CD4-positive, alpha-beta T cell treated with Interleukin-4 for 4 hours (primary cell): Measurements from ENCODE around the gene FCGBP.
A peak's percentile ranks its signal among the peaks of the same experiment; 100 is the strongest.

Experiments used
- DNase-seq: peaks from one replicate; pipeline ENCODE4 v3.0.0-alpha.2; 2020

Gene FCGBP

GRCh38 chr19:39943586-39943985 lies 9.2 kb upstream of the FCGBP start:
- DNase-seq = no peak

DNA sequence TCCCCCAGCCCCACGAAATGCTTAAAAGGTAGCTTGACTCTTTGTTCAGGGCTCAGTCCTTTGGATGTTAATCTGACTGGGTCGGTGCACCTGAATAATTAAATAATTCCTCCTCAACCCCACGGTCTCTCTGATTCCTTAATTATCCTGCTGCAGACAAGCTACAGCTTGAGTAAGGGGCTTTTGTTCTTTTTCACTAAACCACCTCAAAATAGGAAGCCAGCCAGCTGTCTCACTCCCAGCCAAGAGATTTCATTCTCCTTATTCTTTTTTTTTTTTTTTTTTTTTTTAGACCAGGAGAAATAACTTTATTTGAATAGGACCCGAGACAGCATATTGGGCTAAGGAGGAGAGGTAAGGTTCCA lies 7.9 kb upstream of the FCGBP start:
- no peak for DNase-seq

DNA sequence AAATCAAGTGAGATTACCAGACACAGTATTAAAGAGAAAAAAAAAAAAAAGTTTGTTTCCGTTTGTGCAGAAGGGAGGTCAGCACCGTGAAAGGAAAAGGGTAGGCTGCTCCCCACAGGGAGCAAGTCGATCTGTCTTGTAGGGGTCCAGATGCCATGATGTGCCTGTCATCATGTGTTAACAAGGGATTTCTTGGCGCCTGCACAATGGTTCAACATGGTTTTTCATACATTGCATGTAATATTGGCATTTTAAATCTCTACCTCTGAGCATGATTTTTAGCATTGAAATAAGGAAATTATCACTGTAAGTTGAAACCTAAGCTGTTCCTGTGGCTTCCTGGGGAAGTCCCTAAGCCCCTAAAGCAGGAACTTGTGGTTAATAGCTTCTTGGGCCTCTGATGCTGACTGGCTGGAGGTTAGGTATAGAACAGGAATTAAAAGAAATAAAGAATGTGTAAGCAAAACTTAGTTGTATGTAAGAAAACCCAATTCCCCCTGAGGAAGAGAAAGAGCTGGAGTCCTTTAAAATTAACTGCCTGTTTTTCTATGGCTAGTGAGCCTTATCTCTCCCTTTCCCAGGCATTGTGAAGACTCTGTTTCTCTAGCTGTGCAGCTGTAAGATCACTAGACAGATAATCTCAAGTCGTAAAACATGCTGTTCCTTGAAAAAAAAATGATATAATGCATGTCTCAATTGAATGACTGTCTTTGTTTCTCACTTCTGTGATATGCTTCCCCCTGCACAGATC lies 7.4 kb upstream of the FCGBP start:
- DNase-seq = peak; percentile 85

DNA sequence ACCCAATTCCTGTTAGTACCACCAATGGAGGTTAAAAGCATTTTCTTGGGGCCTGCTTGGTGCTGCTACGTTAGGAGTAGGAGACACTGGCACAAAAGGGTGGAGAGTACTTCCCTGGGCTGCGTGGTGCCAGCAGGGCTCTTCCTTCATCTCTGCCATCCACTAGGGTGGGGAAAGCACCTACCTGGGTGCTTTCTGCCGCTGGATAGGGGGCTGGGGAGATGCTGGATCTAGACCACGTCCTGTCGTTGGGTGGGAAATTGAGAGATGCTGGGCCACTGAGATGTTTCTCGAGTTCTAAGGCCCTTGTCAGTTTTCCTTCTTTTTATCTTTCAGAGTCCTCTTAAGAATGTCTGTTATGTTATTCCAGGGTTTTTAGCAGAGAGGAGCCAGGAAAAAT lies 6.7 kb upstream of the FCGBP start:
- peak; percentile 13 for DNase-seq

DNA sequence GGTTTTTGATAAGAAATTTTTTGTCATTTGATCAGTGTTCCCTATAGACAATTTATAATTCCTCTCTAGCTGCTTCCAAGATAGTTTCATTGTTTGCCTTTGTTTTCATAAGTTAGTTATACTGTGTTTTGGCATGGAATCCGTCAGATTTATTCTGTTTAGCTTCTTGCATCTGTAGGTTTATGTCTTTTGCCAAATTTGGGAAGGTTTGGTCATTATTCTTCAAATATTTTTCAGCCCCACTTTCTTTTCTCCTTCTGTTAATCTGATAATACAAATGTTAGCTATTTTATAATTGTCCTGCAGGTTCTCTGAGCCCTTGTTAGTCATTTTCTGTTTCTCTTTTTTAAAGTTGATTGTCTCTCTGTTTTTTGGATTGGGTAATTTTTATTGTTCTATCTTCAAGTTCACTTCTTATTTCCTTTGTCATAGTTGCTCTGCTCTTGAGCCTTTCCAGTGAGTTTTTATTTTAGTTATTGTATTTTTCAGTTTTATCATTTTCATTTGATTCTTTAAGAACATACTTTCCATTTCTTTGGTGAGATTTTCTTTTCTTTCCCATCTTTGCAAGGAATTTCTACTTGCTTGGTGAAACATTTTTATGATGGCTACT lies 5.9 kb upstream of the FCGBP start:
- no peak for DNase-seq

- DNase-seq = no peak
Observed at GRCh38 chr19:39939556-39939955, 5.1 kb upstream of the FCGBP start.

DNA sequence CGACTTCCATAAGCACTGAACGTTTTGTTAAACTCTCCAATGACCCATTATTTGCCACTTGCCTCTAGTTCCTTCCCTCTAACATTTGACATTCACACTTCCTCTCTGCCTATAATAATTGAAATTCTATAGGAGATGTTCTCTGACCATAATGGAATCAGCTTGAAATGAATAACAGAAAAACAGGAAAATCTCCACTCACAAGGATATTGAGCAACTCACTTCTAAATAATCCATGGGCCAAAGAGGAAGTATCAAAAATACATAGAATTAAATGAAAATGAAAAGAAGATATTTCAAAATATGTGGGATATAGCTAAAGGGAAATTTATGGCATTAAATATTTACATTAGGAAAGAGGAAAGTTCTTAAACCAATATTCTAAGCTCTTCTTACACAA lies 3.4 kb upstream of the FCGBP start:
- DNase-seq = no peak

DNA sequence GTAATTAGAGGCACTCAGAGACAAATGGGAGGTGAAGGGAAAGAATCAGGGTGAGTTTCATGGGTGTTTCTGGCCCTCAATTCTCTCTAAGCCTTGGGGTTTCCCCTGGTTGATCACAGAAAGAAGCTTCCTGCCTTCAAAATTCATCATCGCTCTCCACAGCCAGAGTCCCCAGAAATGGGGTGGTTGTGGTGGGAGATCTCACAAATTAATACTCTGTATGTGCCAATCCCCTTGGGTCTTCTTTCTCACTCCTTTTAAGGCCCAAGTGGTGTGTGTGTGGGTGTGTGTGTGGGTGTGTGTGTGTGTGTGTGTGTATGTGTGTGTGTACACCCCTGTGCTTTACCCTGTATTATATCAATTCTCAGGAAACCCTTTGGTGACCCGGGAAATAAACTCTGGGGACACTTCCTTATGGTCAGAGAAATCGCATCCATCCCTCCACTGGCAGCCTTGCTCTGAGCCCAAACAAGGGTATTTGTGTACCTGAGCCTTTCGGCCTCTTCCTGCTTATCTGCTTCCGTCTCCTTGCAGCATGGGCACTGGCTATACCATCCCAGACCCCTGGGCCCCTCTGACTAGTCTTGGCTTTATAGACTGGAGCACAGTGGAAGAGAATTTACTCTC lies 2.8 kb upstream of the FCGBP start:
- DNase-seq = peak; percentile 81

- DNase-seq = no peak
Observed at GRCh38 chr19:39936622-39937021, 2.2 kb upstream of the FCGBP start.

DNA sequence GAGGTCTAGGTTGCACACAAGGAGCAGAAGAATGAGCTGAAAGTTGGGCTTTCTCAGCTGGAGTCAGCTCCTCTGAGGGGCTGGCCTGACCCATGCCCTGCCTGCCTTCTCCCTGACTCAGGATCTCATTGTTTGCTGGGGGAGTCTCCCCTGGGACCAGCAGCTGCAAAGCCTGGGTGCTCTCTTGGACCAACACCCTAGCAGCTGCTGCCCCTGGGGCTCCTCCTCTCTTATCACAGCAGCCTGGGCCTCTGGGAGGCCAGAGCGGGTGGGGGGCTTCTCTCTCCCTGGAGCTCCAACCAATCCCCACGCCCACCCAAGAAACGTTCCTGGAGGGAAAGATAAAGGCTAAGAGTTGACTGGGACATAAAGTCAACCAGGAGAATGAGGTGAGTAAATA lies 1.6 kb upstream of the FCGBP start:
- DNase-seq = no peak

GRCh38 chr19:39935364-39935661 lies 879 bp upstream of the FCGBP start:
- DNase-seq = no peak

DNA sequence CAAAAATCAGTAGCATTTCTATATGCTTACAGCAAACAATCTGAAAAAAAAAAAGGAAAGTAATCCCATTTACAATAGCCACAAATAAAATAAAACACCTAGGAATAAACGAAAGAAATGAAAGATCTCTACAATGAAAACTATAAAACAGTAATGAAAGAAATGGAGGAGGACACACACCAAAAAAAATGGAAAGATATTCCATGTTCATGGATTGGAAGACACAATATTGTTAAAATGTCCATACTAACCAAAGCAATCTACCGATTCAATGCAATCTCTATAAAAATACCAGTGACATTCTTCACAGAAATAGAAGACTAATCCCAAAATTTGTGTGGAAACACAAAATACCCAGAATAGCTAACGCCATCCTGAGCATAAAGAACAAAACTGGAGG lies 4.7 kb downstream of the FCGBP start:
- no peak for DNase-seq

GRCh38 chr19:39928357-39928725 lies 6.1 kb downstream of the FCGBP start:
- no peak for DNase-seq

DNA sequence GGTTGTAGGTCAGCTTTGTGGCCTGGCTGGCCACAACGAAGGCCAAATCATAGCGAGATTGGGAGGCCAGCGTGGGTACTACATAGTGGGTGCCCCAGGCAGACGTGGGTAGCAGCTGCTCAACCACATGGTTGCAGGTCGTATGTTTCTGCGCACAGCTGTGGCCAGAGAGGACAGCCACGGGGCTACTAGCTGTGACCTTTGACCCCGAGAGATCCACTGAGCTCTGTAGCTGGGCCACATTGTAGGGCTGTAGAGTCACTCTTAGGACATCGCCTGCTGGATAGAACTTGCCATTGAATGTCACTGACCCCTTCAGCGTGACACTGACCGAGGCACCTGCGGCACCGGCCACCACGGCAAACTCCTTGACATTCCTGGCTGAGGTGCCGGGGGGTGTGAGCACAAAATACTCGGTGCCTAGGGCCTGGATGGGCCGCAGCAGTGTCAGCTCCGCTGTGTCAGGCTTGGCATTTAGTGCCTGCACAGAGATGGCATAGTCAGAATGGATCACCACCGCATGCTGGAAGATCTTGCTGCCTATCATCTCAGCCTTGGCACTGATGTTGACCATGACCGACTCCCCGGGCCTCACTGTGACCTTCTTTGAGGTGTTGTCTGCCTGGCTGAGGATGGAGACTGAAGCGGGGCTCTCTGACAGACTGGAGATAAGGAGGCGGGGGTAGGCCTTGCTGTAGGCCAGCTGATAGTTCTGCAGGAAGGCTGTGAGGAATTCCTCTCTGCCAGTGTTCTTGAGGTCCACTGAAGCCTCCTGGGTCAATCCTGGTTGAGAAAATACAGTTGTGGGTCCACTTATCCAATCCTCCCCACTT lies 6.7 kb downstream of the FCGBP start:
- no peak for DNase-seq

DNA sequence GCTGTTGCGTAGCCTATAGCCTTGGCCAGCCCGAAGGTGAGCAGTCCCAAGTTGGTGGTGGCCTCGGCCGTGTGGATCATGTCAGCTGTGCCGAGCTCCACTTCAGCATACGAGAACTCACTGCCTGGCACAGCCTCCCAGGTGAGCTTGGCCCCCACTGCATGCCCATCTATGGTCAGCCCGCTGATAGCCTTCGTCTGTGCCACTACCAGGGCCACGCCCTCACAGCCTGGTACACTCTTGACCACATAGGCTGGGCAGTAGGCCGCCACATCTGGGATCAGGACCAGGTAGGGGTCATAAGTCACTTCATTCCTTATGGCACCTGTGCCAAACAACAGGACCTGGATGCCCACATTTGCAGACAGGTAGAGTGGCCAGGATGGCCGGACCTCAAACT lies 7.4 kb downstream of the FCGBP start:
- DNase-seq = no peak

DNA sequence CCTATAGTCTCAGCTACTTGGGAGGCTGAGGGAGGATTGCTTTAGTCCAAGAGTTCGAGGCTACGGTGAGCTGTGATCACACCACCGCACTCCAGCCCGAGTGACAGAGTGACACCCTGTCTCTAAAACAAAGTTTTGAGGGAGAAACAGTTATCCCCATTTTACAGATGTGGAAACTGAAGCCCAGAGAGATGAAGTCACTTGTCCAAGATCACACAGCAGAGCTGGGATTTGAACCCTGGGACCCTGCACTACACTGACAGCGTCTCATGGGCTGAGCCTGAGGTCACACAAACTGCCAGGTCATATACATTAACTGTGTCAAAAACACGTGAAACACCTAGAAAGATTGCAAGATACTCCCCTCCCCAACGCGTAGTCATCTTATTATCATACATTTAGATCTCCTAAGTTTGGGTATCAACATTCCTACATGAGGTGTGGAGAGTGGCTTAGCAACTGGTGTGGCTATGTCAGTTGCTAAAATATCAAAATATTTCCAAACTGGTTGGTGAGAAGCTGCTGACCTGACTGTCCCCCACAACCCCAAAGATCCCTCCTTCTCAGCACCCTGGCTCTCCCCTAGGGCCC lies 8.2 kb downstream of the FCGBP start:
- DNase-seq = no peak

DNA sequence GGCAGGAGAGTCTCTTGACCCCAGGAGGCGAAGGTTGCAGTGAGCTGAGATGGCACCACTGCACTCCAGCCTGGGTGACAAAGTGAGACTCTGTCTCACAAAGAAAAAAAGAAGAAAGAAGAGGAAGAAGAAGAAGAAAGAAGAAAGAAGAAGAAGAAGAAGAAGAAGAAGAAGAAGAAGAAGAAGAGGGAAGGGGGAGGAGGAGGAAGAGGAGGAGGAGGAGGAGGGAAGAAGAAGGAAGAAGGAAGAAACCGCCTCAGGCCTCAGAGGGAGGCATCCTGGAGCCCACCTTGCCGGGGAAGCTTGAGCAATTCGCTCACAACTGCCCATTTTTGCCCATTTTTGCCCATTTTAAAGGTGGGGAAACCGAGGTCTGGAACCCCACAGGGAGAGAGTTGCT lies 9.5 kb downstream of the FCGBP start:
- no peak for DNase-seq

DNA sequence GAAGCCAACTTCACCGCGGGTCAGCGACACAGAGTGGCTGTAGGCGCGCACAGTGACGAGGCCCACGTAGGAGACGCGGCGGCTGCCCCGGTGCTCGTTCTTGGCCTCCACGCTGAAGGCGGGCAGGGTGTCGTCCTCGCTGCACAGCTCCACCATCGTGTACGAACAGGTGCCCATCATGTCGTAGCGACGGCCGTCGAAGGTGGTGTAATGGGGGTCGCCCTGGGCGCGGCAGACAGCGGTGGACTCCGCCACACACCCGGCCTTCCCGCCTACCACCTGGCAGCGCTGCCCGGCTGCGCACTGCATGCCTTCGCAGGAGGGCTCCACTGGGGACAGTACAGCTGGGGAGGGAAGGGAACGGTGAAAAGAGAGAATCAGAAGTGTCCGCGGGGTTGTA lies 10.0 kb downstream of the FCGBP start:
- no peak for DNase-seq

GRCh38 chr19:39923862-39924261 lies 10.6 kb downstream of the FCGBP start:
- no peak for DNase-seq

DNA sequence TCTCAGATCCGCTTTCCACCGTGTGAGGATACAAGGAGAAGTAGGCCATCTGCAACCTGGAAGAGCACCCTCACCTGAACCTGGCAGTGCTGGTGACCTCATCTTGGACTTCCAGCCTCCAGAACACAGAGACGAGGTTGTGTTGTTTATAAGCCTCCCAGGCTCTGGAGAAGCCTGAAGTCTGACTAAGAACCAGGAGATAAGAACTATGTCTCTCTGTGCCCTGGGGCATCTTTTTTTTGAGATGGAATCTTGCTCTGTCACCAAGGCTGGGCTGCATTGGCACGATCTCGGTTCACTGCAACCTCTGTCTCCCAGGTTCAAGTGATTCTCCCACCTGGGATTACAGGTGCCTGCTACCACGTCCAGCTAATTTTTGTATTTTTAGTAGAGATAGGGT lies 14.5 kb downstream of the FCGBP start:
- no peak for DNase-seq

DNA sequence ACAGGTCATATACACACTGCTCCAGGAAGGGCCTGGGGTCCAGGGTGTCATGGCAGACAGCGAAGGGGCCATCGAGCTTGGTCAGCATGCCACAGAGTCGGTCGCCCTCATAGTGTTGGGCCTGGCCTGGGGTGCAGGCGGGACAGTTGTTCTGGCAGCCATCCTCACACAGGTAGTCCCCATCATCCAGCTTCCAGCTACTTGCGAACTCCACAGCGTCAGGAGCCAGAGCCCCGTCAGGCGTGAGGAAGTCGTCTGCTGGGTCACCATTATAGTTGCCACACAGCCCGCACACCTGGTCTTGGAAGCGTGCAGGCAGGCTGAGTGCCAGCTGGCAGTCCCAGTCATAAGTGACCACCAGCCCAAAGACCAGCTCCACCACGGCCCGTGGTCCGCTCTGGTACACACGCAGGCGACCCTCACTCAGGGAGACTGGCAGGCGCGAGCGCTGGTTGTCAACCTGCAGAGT lies 16.2 kb downstream of the FCGBP start:
- DNase-seq = no peak

- no peak for DNase-seq
Observed at GRCh38 chr19:39917561-39918182, 16.8 kb downstream of the FCGBP start.

DNA sequence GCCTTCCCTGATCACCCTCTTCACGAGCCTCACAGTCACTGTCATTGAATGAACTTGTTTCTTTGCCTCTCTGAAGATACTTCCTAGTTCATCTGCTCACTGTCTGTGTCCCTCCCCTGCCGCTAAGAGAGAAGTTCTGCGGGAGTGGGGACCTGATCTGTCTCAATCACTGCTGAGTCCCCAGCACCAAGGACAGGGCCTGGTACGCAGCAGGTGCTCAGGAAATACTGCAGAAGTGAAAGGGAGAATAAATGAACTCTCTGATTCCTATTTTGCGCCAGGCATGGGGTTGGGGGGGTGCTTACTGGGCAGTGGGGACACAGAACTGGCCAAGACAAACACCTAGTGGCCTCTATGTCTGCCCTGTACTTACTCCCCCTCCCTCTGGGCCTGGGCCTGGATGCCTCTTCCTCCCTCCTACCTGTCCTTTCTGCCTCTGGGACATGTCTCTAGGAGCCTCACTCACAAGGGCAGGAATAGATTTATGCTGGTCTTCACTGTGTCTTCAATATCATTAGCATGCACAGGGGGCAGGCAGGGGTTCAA lies 17.5 kb downstream of the FCGBP start:
- no peak for DNase-seq
